Fibroblast of skin of scalp (primary cell): Measurements from ENCODE around the gene CRISPLD2.
"Not testable (repeated sequence)": the region's sequence is repeated elsewhere in the genome, so short reads cannot be mapped to it uniquely, and the experiment has no call there.

Experiments used
- DNase-seq: peaks from one replicate; pipeline ENCODE4 v3.0.0-alpha.2; 2013

CRISPLD2 gene

DNA sequence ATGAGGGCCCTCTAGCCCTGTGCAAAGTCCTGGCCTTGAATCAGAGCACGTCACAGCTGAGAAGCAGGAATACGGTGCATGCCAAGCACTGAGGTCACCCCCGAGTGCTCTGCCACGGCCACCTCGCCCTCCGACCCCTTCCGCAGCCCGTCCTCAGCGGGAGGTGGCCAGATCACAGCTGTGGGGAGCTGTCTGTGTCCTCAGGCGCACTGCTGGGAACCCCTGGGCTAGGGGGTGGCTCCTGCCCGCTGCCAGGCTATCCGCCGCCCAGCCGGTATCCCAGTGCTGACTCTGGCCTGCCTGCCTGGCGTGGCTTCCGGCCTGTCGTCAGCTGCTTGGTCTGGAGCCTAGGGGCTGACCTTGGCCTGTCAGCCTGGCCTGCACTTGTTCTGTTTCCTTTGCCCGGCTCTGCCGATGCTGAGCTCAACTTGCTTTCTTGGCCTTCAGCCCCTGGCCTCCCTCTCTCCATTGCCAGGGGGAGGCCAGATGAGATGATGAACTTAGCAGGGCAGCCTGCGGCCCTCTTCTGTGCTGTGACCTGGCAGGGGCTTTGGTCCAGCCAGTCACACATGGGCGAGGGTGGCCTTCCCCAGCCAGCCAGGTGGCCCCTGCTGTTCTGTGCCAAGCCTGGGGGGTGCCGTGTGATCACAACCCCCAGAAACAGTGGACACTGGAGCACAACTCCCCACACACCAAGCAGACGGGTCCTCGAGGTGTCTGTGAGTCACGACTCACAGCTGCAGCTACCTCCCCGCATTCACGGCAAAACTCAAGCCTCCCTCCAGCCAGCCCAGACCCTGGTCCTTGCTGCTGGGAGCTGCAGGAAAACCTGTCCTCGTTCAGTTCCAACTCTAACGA is 114.2 kb downstream of the CRISPLD2 start:
- DNase-seq, result no peak

DNA sequence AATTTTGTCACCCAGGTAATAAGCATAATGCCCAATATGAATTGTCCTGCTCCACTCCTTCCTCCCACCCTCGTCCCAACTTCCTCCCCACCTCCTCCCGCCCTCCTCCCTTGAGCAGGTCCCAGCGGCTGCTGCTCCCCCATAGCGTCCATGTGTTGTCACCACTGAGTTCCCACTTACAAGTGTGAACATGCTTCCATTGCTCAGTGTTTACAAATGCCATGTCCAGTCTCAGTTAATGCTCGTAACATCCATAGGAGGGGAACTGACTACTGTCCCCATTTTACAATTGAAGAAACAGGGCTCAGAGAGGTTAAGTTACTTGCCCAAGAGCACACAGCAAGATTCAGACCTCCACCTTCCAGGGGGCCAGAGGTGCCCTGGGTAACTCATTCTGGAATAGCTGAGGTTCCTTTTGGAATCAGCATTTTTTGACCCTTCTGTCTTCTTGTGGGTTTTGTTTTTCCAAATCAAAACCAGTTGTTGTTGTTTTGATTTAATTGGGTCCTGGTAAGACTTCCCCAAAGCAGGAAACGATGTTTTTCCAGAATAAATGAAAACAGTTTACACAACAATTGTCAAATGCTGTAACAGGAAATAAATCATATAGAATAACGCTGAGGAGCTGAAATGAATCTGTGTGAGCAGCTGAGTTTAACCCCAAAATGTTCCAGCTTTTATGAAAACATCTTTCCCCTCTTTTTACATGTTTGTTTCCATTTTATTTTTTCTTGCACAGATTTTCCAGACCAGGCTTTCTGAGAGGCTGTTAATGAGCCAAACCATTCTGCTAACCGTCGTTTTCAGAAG is 117.6 kb downstream of the CRISPLD2 start:
- no peak for DNase-seq

DNA sequence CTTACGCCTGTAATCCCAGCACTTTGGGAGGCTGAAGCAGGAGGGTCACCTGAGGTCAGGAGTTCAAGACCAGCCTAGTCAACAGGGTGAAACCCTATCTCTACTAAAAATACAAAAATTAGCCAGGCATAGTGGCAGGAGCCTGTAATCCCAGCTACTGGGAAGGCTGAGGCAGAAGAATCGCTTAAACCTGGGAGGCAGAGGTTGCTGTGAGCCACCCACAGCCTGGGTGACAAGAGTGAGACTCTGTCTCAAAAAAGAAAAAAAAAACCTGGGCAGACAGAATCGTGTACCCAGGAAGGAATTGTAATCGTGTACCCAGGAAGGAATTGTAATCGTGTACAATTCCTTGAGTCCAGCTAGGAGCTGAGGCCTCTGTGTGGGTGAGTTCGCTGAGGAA is 118.8 kb downstream of the CRISPLD2 start:
- not testable (repeated sequence) for DNase-seq

DNA sequence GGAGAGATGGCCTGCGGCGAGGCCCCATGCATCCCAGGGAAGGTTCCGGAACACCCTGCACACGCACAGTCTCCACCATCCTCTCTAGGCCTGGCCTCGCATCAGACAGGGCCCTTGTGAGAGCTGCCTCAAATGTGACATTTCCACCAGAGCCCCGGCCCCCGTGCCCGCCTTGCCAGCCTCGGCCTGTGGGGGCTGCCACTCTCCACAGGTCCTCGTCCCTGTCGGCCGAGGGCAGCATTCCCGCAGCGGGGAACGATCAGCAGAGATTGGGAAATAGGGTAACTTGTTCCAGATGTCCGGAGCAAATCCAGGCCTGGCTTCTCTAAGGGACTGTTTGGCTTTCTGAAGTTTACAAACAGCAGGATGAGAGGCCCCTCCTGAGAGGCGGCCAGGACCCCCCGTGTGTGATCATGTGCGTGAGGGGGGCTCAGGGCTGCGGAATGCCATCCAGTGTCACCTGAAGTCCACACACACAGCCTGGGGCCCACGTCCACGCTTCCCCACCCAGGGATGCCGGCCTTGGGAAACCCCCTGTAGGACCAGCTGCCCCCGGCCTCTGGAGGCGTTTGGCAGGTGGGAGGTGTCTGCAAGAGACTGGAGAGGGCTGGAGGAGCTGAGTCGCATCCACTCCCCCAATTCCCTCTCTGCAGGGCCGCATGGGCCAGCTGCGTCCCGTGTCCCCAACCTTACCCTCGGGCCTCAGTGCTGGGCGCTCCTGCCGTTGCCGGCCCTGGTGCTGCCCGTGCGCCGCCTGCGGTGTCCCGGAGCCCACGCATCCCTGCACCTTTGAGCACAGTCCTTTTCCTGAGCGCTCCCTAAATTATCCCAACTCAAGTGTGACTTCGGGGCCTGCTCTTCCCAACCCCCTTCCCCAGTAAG is 121.1 kb downstream of the CRISPLD2 start:
- peak; percentile 72 for DNase-seq

DNA sequence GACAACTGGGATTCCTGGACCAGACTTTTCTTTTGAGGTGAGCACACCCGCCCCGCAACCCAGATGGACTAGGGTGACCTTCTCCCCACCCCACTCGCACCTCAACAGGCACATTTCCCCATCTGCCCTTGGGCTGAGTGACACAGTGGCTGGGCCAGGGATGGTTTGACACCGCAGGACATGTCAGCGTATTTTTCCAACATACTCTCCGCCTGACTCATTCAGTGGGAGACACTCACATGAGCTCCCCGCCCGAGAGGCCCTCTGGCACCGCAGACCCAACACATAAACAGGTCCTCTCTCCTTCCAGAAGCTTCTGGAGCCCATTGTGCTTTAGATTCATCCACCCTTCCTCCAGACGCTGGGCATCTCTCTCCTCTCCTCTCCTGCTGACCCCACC is 122.1 kb downstream of the CRISPLD2 start:
- peak; percentile 42 for DNase-seq

DNA sequence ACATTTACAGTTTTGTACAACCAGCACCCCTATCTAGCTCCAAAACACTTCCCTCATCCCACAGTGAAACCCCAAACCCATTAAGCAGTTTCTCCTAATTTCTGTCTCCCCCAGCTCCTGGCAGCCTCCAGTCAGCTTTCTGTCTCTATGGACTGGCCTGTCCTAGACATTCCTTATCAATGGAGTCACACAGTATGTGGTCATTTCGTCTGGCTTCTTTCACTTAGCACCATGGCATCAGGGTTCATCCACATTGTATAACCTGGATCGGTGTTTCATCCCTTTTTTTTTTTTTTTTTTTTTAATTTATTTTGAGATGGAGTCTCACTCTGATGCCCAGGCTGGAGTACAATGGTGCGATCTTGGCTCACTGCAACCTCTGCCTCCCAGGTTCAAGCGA is 123.0 kb downstream of the CRISPLD2 start:
- DNase-seq, result peak; percentile 52

DNA sequence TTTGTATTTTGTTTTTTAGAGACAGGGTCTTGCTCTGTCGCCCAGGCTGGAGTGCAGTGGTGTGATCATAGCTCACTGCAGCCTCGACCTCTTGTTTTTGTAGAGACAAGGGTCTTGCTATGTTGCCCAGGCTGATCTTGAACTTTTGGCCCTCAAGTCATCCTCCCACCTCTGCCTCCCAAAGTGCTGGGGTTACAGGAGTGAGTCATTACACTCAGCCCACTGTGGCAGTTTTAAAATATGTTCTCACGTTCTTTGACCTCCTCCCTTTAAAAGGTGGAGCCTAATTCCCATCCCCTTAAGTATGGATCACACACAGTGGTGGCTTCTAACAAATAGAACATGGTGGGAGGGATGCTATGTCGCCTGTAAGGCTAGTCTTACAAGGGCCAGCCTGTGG is 123.8 kb downstream of the CRISPLD2 start:
- DNase-seq, result peak; percentile 13

DNA sequence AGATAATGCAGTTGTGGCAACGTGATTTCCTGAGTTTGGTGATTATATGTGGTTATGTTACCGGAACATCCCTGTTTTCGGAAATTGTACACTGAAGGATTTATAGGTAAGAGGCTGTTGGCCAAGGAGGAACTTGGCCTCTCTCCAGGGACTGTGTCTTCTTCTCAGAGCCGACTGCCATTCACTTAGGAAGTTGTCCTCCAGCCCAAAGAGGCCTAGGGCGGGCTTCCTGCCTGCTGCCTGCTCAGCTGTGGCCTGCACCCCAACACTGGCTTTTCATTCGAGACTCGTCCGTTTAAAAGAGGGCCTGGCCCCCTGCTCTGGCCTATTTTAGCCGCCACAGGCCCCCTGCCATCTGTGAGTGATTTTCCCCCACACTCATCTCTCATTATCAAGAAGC is 127.2 kb downstream of the CRISPLD2 start:
- DNase-seq, result no peak

DNA sequence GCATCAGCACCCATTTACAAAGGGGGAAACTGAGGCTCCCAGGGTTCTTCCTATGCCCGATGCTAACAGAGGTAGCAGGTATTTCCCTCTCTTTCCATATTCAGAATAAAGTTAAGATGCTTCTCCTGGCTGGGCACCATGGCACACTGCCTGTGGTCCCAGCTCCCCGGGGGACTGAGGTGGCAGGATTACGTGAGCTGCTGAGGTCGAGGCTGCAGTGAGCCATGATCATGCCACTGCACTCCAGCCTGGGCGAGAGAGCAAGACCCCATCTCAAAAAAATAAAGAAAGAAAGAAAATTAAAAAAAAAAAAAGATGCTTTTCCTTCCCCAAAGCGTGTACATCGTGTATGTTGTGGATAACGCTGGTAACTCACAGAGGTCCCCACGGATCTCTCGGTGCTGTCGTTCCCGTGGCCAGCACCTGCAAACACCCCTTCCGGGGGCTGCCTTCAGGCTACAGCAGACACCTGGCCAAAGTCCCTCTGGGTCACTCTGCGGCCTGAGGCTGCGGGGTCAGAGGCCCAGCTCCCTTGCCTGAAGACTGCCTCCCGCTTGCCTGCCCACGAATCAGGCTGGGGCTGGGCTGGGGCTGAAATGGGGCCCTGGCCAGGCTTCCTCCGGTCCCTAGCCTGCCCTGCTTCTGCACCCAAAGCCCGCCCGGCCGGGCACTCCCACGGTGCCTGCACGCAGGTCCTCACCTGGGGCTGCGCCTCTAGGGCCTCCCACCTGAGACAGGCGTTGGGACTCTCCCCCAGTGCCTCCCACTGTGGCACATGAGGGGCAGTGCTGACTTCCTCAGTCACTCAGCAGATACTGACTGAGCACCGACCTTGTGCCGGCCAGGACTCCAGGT is 128.4 kb downstream of the CRISPLD2 start:
- DNase-seq, result no peak

DNA sequence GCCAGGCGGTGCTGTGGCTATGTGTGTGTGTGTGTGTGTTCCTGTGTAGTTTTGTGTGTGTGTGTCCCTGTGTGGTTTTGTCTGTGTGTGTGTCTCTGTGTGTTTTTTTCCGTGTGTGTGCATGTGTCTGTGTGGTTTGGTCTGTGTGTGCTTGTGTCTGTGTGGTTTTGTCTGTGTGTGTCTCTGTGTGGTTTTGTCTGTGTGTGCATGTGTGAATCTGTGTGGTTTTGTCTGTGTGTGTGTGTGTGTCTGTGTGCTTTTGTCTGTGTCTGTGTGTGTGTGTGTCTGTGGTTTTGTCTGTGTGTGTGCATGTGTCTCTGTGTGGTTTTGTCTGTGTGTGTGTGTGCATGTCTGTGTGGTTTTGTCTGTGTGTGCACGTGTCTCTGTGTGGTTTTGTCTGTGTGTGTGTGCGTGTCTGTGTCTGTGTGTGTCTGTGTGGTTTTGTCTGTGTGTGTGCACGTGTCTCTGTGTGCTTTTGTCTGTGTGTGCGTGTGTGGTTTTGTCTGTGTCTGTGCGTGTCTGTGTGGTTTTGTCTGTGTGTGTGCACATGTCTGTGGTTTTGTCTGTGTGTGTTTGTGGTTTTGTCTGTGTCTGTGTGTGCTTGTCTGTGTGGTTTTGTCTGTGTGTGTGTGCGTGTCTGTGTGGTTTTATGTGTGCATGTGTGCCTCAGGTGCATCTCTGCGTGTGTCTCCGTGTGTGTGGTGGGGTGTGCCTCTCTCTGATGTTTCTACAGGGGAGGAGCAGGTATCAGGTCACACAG is 129.2 kb downstream of the CRISPLD2 start:
- DNase-seq, result no peak

DNA sequence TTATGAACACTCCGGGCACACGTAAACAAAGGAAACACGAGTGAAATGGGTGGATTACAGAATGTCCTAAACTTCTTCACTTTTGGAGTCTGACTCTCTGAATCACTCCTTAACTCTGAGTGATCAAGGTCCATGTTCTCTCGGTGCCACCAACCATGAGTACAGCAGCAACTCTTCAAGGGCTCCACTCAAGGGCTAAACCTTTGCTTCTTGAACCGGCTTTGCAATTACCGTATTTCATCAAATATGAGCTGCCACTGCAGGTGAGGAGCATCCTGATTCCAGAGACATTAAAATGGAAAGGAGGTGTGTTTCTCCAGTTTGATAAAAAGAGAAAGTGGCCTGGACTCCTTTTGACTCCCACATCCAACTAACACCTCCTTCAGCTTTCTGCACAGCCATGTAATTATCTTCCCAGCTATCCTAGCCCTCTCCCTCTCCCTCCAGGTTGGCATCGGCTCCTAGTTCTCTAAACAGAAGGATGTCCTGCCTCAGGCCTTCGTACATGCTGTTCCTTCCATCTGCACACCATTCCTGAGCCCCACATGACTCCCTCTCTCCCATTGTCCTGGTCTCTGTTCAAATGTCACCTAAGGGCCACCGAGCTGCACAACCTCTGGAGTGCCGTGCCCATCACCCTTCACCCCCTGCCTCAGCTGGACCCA is 130.1 kb downstream of the CRISPLD2 start:
- no peak for DNase-seq

DNA sequence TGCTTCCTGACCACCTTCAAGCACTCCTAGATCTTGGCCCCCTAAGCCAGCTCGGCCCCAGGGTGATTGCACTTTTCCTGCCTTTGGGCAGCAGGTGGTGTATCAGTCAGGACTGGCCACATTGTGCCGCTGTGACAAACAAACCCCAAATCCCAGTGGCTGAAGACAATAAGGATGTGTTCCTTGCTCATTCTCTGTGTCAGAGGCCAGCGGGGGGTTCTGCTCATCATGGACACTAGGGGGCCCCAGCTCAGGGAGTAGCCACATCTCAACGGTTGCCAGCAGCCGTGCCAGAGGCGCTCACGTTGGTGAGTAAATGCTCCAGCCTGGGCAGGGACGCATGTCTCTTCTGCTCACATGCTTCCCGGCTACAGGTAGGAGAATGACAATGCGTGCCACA is 131.1 kb downstream of the CRISPLD2 start:
- DNase-seq, result peak; percentile 26

DNA sequence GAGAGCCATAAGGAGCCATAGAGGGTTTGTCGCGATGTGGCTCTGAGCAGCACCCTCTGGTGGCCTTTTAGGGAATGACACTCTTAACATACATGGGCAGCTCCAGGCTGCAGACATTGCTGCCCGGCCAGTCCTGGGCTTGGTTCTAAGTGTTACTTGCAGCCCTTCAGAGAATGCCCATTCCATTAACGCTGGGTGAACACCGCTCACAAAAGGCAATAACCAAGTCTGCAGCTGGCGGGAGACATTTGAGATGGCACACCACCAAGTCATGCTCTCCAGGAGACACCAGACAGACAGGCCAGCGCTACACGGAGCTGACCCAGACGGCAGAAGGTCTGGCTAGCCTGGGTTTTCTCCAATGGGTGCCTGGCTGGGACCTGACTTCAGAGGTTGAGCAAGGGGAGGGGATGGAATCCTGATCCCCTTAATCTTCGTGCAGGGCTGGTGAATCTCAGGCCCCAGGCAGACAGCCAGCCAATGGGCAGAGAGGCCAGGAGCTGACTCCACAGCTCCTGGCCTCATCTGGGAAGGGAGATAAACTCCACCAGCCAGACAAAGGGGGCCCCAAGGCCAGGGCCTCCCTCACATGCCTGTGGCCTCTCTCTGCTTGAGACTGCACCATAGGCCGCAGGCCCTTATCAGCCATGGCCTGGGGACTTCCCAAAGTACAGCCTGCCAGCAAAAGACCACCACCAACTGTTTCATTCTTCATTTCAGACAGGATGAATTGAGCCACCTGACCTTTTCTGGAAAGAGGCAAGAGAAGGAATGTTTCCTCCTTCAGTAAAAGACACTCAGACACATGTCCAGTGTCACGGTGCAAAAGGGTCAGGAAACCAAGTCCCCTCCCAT is 132.8 kb downstream of the CRISPLD2 start:
- DNase-seq, result peak; percentile 81

DNA sequence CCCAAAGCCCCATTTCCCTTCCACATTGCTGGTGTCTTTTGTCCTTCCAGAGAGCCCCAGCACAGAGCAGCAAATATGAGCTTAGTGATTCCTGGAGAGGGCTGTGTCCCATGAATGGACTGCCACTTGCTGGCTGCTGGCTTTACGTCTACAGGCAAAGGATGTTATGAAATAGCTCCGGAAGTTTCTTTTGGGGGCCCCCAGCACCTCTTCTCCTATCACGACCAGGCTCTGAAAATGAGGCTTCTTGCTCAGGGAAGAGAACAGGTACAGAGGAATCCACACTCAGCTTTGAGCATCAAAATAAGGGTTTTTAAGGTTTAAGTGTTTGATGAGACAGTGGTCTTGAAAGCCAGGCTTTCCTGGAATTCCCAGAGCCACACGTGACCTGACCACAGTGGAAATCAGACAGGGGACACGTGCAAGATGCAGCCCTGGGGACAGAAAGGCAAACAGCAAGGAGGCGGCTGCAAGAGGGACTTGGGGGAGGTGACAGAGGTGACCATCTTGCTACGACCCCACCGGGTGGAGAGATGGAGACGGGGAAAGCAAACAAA is 133.5 kb downstream of the CRISPLD2 start:
- no peak for DNase-seq

DNA sequence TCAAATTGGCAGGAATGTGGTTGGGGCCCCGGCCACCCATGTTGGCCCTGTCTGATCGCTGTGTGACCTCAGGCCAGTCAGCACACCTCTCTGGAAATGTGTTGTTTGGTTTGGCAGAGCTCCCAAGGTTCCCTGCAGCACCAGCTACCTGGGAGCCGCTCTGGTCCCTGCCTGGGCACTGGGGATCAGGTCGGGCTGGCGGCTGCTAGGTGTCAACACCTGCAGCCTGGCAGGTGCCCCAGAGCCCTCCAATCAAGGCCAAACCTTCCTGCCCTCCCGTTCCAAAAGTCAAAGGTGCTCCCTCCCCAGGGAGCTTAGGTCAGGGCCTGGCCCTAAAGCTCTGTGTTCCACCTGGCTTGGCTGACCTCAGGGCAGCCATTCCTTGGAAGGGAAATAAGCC is 135.6 kb downstream of the CRISPLD2 start:
- no peak for DNase-seq

DNA sequence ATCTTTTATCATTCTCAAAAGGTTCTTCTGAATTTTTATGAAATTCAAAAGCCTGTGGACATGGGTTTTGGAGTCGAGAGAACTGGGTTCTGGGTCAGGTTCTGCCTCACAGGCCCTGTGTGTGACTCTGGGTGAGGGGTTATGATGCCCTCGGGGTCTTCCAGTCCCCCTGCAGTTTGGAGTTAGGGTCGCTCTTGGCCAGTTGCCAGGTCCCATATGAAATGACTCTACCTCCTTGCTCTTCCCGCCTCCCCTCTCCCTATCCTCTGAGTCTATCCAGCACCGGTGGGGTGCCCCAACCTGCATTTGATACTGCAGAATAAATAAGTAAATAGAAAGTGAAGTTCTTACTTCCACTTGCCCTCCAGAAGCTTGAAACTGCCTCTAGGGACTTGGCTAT is 137.4 kb downstream of the CRISPLD2 start:
- no peak for DNase-seq

DNA sequence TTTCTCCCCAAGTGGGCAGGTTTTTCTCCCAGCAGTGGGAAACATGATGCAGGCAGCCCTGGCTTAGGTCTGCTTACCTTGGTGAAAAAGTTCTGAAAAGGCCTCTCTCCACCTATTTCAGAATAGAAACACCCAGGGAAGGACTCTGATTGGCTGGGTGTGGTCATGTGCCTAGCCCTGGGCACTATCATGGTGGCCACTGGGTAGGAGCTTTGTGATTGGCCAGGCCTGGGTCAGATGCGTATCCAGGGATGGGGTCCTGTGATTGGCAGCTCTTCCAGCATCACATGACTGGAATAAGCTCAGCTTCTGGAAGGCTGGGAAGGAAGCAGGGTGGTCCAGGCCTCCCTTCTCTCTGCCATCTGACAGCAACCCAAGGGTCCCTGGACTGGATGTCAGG is 138.0 kb downstream of the CRISPLD2 start:
- no peak for DNase-seq
